Keratinocyte (primary cell): Measurements from ENCODE around the gene C20orf141.

Experiments used
- CTCF ChIP-seq, 3 experiments: IDR thresholded peaks in 1 of 3; conservative IDR thresholded peaks in 1 of 3; optimal IDR thresholded peaks in 1 of 3; 2 replicates in 2 of 3; 3 replicates in 1 of 3; pipeline versions ENCODE3 to v1.5.1; 2011; ENCODE audit warnings: low read length in 3 of 3, mild to moderate bottlenecking in 3 of 3, moderate library complexity in 2 of 3, control low read depth in 1 of 3, inconsistent platforms in 1 of 3; ENCODE audit not compliant: insufficient read depth in 2 of 3; ENCODE audit errors: extremely low read depth in 1 of 3
- EZH2 ChIP-seq: IDR thresholded peaks from one replicate; pipeline ENCODE4 v1.6.1; 2012; ENCODE audit warnings: inconsistent platforms, mild to moderate bottlenecking, low read length, moderate library complexity

- TF ChIP-seq CTCF (optimal IDR thresholded peaks at IDR 0.05 in 1 of 3, IDR thresholded peaks at IDR 0.05 in 1 of 3, conservative IDR thresholded peaks at IDR 0.05 in 1 of 3; ENCODE audit: extremely low read depth in 1 of 3, insufficient read depth in 2 of 3, low read length in 3 of 3), result no peak
- peak; percentile 3 for TF ChIP-seq EZH2
These were observed 9.7 kb upstream of the C20orf141 start for GRCh38 chr20:2804852-2805688.
